ENCODE results near the gene ZNF775. TPM values are rescaled to one million over a fixed set of nuclear protein-coding genes. Genes with fewer than 3 reads are reported as not detected.

ZNF775 gene
- total RNA-seq, 2 donors from 2014 or later: 3.8 to 4.2 TPM

DNA sequence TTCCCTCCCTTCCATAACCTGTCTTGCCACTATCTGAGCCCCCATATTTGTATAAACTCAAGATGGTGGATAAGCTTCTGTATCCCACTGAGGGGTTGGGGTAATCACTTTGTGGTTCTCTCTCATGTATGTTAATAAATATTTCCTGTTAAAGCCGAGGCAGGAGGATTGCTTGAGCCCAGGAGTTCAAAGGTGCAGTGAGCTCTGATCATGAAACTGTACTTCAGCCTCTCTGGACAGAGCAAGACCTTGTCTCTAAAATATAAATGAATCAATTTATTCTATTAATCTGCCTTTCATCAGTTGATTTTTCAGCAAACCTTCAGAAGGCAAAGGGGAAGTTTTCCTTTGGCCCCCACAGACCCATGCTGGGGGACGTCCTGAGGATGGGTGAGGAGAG is 35.9 kb upstream of the ZNF775 start:
- intact Hi-C loops (cut with DNase I): no loop called here
- DNase-seq (no peak), ATAC-seq (no peak)

DNA sequence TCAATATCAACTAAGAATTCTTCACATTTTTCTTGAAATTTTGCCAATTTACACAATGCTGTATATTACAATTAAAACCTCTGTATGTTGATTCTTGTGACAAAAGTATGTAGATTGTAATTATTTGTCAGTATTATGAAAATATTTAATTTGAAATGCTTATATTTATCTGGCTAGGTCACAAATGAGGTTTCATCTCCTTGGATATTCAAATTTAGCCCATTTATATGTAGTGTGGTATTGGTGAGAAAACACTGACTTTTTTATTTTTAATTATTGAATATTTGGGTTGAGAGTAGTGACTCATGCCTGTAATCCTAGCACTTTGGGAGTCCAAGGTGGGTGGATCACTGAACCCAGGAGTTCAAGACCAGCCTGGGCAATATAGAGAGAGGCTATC is 34.8 kb upstream of the ZNF775 start:
- no peak for DNase-seq
- intact Hi-C loops (cut with DNase I): no loop called here
- no peak for ATAC-seq

DNA sequence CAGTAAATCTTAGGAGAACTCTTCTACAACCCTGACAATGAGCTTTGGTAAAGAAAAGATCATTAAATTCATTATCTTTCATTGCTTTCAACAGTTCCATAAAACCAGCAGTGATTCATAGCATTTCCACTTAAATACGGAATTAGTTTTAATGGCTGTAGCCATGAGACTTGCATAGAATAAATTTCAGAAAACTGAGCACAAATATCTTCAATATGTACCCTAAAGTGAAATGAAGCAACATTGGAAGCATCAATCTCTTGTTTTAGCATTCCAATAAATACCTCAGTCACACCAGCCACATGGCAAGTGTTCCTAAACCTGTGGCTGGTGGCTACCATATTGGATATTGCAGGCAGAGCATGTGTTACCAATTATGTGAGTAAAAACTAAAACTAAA is 34.1 kb upstream of the ZNF775 start:
- intact Hi-C loops (cut with DNase I): no loop called here
- DNase-seq: no peak
- no peak for ATAC-seq

DNA sequence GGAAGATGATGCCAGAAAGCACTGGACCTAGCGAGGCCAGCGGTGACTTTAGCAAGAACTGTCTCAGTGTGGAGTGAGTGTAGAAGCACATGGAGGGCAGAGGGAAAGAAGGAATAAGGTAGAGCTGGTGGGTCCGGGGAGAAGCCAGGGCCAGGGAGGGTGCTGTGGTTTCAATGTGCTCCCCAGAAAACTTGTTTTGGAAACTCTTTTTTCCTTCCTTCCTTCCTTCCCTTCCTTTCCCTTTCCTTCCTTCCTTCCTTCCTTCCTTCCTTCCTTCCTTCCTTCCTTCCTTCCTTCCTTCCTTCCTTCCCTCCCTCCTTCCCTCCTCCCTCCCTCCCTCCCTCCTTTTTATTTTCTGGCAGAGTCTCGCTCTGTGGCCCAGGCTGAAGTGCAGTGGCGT is 32.2 kb upstream of the ZNF775 start:
- intact Hi-C loops (cut with DNase I): no loop called here
- no peak for ATAC-seq
- no peak for DNase-seq

DNA sequence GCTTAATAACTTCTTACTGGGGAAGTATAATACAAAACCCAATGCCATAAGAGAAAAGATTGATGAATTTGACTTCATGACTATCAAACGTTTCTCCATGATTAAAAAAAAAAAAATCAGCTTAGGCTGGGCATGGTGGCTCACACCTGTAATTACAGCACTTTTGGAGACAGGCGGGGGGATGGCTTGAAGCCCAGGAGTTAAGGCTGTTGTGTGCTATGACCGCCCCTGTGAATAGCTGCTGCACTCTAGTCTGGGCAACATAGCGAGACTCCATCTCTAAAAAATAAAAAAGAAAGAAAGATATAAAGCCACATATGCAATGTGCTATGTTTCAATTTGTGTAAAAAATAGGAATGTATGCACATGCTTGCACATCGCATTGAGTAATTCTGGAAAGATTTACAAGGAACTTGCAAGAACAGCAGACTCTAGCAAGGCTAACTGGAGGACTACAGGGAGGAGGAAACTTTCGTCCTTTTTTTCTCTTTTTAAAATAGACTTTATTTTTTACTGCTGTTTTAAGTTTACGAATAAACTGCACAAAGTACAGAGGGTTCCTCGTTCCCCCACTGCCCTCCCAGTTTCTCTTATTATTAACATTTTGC is 27.4 kb upstream of the ZNF775 start:
- intact Hi-C loops (cut with DNase I): no loop called here
- DNase-seq: no peak
- no peak for ATAC-seq

DNA sequence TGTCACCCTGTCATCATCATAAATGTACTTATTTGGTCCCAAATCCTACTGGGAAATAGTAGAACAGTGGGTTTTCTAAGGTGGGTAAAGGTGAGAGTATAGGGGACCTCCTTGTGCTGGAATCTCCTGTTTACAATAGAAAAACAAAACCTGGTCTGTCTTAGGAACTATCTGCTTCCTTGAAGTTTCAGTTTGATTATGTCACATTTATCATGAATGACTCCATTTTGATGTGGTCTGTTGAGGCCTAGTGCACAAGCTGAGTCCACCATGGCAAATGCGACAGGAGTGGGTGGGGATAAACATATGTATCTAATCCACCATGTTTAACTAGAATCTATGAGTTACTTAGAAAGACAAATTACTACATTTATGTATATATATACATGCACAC is 23.5 kb upstream of the ZNF775 start:
- intact Hi-C loops (cut with DNase I): loop anchor here in 1 of 2 donors (5.0 kb wide), 1 partner anchor 67 kb away; no protein-coding TSS in a partner anchor
- no peak for ATAC-seq
- no peak for DNase-seq

GRCh38 chr7:150356265-150356897 is 22.7 kb upstream of the ZNF775 start:
- DNase-seq (no peak), ATAC-seq (no peak)
- intact Hi-C loops (cut with DNase I): loop anchor here in 1 of 2 donors (5.0 kb wide), 1 partner anchor 66 kb away; no protein-coding TSS in a partner anchor

DNA sequence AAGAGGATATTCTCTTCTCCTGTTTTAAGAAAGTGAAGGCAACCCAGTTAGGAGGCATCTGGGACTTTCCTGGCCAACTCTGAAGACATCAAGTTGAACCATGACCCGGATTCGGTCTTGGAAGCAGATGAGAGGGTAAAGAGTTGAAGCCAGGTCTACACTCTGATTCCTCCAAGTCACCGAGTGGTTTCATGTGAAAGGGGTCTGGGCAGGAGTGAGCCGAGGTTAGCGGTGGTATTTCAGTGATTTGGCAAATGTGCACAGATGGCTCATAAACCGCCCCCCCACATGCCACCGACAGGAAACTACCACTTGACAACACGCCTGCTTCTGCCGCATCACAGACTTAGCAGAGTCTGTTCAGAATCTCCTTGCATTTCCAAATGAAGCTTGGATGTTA is 21.9 kb upstream of the ZNF775 start:
- DNase-seq (no peak), ATAC-seq (peak in 1 of 2 donors; percentile 43)
- intact Hi-C loops (cut with DNase I): loop anchor here in 1 of 2 donors (5.0 kb wide), 1 partner anchor 65 kb away; no protein-coding TSS in a partner anchor

DNA sequence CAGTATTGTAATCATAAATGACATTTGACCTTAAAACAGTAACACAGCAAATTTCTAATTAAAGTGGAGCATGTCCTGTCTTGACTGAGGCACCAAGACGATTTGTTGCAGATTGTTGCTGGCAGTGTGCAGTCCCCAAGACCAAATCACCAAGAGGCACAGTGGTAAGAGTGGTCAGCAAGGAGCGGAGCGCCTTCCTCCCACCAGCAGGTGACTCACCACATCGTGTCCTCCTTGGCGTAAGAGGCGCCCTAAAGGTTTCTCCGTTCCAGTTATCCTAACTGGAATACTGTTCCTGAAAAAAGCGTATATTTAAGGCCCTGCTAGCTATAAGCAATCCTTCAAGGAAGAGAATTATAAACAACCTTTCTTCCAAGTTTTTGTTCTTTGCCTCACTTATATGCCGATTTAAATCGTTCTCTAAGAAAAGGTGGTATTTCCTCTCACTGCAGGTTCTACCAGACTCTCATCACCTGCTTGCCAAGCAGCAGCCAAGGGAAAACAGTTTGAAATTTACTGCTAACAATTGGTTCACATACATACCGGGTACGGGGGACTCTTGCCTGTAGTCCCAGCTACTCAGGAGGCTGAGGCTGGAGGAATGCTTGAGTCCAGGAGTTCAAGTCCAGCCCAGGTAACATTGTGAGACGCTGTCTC is 21.2 kb upstream of the ZNF775 start:
- no peak for ATAC-seq

DNA sequence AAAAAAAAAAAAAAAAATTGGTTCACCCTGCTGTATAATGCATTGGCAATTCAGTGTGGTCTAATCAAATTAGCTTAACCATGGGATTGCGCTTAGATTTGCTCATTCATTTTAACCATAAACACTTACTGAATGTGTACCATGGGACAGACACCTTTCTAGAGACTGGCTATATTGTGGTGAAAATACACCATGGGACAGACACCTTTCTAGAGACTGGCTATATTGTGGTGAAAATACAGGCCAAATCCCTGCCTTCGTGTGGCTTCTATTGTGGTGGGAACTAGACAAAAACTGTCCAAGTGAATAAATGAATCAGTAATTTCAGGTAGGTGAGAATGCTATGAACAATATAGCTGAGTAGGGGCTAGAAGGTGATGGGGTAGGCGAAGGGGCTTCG is 20.7 kb upstream of the ZNF775 start:
- DNase-seq (no peak), ATAC-seq (no peak)
- intact Hi-C loops (cut with DNase I): loop anchor here in 1 of 2 donors (5.0 kb wide), 1 partner anchor 64 kb away; no protein-coding TSS in a partner anchor

More for the DNA sequence above, 21.2 kb upstream of the ZNF775 start:
- no peak for DNase-seq
- intact Hi-C loops (cut with DNase I): loop anchor here in 1 of 2 donors (5.0 kb wide), 1 partner anchor 64 kb away; no protein-coding TSS in a partner anchor

DNA sequence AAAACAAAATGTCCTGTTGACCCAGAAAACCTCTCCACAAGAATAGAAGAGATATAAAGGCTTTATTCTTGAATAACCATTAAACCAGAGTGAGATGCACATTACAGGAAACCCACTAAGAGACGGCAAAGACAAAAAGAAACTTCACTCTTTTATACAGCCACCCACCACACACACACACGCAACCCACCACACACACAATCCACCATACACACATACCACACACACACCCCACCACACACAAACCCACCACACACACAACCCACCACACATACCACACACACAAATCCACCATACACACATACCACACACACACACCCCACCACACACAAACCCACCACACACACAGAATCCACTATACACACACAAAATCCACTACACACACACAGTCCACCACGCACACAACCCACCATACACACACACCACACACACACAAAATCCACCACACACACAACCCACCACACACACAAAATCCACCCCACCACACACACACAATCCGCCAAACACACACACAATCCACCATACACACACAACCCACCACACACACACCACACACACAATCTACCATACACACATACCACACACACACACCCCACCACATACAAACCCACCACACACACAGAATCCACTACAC is 20.0 kb upstream of the ZNF775 start:
- no peak for DNase-seq
- intact Hi-C loops (cut with DNase I): loop anchor here in 1 of 2 donors (5.0 kb wide), 1 partner anchor 63 kb away; no protein-coding TSS in a partner anchor
- ATAC-seq: no peak

DNA sequence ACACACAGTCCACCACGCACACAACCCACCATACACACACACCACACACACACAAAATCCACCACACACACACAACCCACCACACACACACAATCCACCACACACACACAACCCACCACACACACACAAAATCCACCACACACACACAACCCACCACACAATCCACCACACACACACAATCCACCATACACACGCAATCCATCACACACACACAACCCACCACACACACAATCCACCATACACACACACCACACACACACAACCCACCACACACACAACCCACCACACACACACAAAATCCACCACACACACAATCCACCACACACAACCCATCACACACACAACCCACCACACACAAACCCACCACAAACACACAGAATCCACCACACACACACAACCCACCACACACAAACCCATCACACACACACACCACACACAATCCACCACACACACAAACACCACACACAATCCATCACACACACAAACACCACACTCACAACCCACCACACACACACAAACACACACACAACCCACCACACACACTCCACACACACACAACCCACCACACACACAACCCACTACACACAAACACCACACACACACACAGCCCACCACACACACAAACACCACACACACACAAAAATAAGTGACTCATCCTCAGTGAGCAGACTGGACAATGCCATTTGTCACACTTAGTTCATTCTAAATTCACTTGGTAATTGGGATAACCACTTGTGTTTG is 19.3 kb upstream of the ZNF775 start:
- intact Hi-C loops (cut with DNase I): loop anchor here (5.0 kb wide), 1 partner anchor 63 kb away; no protein-coding TSS in a partner anchor
- no peak for ATAC-seq
- no peak for DNase-seq

DNA sequence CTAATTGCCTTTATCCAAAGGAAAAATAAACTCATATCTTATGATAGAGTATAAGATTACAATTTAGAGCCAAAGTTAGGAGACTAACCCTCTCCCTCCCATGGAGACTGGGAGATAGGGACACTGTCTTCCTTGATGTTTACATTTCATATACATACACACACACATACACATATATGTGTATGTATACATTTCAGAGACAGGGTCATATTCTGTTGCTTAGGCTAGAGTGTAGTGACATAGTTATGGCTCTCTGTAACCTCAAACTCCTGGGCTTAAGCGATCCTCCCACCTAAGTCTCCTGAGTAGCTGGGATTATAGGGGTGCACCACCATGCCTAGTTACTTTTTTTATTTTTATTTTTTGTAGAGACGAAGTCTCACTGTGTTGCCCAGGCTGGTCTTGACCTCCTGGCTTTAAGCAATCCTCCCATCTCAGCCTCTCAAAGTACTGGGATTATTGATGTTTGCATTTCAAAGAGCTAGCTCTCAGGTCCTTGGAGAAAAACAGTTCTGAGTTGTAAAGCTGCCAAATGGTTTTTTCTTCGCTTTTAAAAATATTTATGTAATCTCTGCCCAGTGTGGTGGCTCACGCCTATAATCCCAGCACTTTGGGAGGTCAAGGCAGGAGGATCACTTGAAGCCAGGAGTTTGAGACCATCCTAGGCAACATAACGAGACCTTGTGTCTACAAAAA is 18.6 kb upstream of the ZNF775 start:
- ATAC-seq: no peak
- DNase-seq: no peak
- intact Hi-C loops (cut with DNase I): loop anchor here in 1 of 2 donors (5.0 kb wide), 1 partner anchor 62 kb away; no protein-coding TSS in a partner anchor

GRCh38 chr7:150361402-150361801 is 17.7 kb upstream of the ZNF775 start:
- ATAC-seq (peak in 1 of 2 donors; percentile 36), DNase-seq (no peak)
- intact Hi-C loops (cut with DNase I): loop anchor here in 1 of 2 donors (5.0 kb wide), 1 partner anchor 61 kb away; no protein-coding TSS in a partner anchor

DNA sequence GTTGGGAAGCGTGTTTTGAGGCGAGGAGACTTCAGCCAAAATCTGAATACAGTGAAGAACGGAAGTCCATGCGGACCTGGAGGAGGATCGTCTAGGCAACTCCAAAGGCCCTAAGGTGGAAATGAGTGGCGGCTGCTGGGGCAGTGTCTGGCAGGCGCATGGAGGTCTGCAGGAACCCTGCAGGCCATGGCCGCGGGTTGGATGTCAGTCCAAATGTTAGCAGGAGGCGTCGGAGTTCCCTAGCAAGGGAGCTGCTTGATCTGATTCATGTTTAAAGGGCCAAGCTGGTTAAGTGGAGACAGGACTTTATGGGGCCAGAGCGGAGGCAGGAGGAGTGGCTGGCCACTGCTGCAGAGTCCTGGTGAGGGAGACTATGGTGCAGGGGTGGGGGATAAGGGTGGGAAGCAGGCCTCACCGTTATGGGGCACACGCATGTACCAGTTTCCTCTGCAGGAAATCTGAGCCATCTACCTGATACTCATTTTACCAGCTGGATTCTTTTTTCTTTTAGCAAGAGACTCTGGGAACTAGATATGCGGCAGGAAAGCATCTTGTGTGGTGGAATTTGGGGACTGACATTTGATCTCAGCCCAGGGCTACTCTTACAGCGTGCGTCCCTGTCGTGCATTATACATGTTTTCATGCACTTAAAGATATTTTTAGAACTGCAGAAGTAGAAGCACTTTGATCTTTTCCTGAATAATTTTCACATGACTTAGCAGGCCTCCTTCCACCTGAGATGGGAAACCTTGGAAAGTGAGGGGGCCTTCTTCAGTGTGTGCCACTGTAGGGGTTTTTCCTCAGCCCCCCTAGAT is 17.1 kb upstream of the ZNF775 start:
- ATAC-seq (peak in 1 of 2 donors; percentile 32), DNase-seq (no peak)
- intact Hi-C loops (cut with DNase I): loop anchor here in 1 of 2 donors (5.0 kb wide), 1 partner anchor 60 kb away; no protein-coding TSS in a partner anchor

- DNase-seq (no peak), ATAC-seq (no peak)
- intact Hi-C loops (cut with DNase I): loop anchor here in 1 of 2 donors (5.0 kb wide), 1 partner anchor 59 kb away; no protein-coding TSS in a partner anchor
Observed at GRCh38 chr7:150363370-150363769, 15.8 kb upstream of the ZNF775 start.

GRCh38 chr7:150363872-150364271 is 15.3 kb upstream of the ZNF775 start:
- intact Hi-C loops (cut with DNase I): loop anchor here in 1 of 2 donors (5.0 kb wide), 1 partner anchor 58 kb away; no protein-coding TSS in a partner anchor
- ATAC-seq: no peak
- DNase-seq: no peak
